C4-2B (cell line): ENCODE measurements around the gene ALDH9A1.
"Not testable (repeated sequence)": the region's sequence is repeated elsewhere in the genome, so short reads cannot be mapped to it uniquely, and the experiment has no call there.

ENCODE experiments used
- H3K27ac ChIP-seq: fragments of 450-650 bp; 2 replicates; pipeline ENCODE4 v1.5.1; 2017
- ZFX ChIP-seq: fragments of 450-650 bp; IDR thresholded peaks from 2 replicates; pipeline ENCODE4 v1.6.1; 2017
- TF ChIP-seq, protein P1 (sequence below): fragments of 450-650 bp; conservative IDR thresholded peaks from 2 replicates; pipeline ENCODE4 v1.5.1; 2017; ENCODE audit warnings: mild to moderate bottlenecking

Gene ALDH9A1

DNA sequence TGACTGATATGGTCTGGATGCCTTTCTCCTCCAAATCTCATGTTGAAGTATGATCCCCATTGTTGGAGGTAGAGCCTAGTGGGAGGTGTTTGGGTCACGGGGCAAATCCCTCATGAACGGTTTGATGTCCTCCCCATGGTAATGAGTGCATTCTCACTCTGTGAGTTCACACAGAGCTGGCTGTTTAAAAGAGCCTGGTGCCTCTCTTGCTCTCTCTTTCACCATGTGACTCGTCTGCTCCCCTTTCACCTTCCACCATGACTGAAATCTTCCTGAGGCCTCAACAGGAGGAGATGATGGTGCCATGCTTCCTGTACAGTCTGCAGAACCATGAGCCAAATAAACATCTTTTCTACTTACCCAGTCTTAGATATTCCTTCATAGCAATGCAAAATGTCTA lies 30.2 kb downstream of the ALDH9A1 start:
- no peak overlapping the region for H3K27ac ChIP-seq
- TF ChIP-seq, protein P1, sequence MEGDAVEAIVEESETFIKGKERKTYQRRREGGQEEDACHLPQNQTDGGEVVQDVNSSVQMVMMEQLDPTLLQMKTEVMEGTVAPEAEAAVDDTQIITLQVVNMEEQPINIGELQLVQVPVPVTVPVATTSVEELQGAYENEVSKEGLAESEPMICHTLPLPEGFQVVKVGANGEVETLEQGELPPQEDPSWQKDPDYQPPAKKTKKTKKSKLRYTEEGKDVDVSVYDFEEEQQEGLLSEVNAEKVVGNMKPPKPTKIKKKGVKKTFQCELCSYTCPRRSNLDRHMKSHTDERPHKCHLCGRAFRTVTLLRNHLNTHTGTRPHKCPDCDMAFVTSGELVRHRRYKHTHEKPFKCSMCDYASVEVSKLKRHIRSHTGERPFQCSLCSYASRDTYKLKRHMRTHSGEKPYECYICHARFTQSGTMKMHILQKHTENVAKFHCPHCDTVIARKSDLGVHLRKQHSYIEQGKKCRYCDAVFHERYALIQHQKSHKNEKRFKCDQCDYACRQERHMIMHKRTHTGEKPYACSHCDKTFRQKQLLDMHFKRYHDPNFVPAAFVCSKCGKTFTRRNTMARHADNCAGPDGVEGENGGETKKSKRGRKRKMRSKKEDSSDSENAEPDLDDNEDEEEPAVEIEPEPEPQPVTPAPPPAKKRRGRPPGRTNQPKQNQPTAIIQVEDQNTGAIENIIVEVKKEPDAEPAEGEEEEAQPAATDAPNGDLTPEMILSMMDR: no peak
- no peak for TF ChIP-seq ZFX

DNA sequence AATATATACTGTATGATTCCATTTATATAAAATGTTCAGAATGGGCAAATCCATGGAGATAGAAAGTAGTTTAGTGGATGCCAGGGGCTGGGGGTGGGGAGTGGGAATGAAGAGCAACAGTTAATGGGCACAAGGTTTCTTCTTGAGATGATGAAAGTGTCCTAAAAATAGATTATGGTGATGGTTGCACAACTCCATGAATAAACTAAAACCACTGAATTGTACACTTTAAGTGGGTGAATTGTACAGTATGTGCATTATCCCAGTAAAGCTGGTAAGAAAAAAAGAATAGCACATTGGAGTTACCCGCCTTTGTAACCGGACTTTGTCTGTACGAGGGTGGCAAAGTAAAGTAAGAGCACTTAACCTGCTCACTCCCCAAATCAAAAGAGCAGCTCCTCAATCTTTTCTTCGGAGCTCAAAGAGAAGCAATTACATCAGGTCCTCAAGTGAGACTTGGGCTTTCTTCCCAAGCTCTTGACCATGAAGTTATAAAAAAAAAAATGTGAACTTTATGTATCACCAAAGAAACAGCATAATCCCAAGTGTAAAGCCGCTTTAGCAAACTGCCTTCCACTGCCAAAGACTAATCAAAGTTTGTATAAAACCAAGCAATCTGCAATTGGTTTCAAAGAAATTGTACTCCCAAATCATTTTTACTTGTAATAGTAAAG lies 32.1 kb downstream of the ALDH9A1 start:
- TF ChIP-seq, protein P1: no peak
- H3K27ac ChIP-seq: no peak overlapping the region

DNA sequence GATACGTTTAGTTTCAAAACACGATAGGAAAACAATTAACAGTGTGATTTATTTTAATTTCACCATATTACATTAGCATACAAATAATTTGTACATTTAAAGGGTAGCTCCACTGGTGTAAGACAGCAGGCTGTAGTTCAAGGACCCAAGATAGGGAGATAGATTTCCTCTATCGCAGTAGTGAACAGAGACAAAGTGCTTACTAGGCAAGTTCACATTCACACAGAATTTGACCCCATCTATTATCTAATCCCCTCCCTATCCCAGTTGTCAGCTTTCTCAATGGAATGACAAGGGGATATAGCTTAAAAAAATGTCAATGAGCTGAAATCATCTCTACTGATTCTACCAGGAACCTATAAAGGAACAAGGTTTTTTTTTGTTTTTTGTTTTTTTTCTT lies 36.2 kb downstream of the ALDH9A1 start:
- no peak overlapping the region for H3K27ac ChIP-seq
- no peak for TF ChIP-seq ZFX
- TF ChIP-seq, protein P1: no peak

DNA sequence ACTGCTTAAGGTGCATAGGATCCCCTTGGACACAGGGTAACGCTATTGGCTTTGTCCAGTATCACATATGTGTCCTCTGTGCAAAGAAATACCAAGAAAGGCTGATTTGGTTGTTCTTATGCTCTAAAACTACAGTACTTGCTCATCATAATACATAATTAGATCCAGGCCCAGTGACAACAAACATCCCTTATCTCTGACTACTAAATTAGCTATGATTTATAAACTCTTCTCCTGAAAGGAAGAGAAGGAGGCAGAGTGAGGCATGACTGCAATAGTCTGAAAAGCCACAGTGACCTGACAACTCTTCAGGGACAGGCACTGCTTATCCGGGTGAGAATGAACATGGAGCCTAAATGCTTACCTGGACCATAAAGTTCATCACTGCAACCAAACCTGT lies 36.7 kb downstream of the ALDH9A1 start:
- no peak for TF ChIP-seq ZFX
- TF ChIP-seq, protein P1: no peak
- H3K27ac ChIP-seq: no peak overlapping the region

DNA sequence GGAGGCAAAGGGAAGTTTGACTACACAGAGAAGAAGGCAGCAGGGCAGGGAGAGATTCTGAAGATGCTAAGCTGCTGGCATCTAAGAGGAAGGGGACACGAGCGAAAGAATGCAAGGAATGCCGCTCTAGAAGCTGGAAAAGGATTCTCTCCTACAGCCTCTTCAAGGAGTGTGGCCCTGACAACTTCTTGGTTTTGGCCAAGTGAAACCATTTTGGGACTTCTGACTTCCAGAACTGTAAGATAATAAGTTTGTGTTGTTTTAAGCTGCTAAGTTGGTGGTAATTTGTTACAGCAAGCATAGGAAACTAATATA lies 38.8 kb downstream of the ALDH9A1 start:
- no peak overlapping the region for H3K27ac ChIP-seq
- TF ChIP-seq, protein P1: no peak
- no peak for TF ChIP-seq ZFX

DNA sequence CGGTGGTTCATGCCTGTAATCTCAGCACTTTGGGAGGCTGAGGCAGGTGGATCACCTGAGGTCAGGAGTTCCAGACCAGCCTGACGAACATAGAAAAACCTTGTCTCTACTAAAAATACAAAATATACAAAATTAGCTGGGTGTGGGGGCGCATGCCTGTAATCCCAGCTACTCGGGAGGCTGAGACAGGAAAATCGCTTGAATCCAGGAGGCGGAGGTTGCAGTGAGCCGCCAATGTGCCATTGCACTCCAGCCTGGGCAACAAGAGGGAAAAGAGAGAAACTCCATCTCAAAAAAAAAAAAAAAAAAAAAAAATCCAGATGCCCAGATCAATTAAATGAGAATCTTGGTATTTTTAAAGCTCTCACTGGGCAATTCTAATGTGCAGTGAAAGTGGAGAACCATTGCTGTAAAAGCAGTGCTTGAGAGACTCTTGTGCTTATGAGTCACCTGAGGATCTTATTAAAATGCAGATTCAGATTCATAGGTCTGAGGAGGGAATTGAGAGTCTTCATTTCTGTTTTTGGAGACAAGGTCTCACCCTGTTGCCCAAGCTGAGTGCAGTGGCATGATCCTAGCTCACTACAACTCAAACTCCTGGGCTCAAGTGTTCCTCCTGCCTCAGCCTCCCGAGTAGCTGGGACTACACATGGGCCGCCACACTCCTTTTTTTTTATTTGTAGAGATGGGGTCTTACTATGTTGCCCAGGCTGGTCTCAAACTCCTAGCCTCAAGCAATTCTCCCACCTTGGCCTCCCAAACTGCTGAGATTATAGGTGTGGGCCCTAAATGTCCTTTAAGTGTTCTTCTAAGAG lies 39.4 kb downstream of the ALDH9A1 start:
- H3K27ac ChIP-seq: not testable (repeated sequence)

DNA sequence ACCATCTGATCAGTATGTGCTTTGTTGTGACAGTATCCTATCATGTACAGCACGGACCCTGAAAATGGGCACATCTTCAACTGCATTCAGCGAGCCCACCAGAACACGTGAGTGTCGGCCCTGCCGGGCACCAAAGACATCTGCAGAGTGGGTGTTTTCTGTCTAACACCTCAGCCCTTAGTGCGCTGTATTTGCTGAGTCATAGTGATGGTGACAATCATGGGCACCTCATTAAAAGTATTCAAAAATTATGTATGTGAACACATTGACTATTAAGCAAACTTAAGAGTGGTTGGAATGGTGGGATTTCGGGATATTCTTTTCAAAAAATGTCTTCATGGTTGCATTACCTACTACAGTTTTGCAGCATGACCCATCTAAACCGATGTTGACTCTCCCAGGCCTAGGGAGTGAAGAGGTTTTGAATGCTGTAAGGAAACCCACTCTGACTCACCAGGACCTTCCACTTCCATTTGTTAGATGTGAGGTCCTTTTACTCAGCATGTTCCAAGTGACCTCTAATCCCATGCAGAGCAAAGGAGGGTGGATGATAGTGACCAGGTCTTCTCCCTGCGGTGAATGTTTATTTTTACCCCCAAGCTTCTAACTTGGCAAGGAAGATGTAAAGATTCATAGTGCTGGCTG lies 47.3 kb downstream of the ALDH9A1 start:
- no peak for TF ChIP-seq ZFX
- TF ChIP-seq, protein P1: no peak
- no peak overlapping the region for H3K27ac ChIP-seq
